ENCODE results near the gene WFDC10B. TPM values are rescaled to one million over a fixed set of nuclear protein-coding genes. Genes with fewer than 3 reads are reported as not detected.

Gene WFDC10B
- total RNA-seq, 2 donors from 2014 or later: not detected

DNA sequence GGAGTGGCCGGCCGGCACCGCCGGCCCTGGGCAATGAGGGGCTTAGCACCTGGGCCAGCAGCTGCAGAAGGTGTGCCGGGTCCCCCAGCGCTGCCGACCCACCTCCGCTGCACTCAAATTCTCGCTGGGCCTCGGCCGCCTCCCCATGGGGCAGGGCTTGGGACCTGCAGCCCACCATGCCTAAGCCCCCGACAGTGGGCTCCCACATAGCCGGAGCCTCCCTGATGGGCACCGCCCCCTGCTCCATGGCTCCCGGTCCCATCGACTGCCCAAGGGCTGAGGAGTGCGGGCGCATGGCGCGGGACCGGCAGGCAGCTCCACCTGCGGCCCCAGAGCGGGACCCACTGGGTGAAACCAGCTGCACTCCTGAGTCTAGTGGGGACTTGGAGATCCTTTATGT lies 31.2 kb upstream of the WFDC10B start:
- DNase-seq: no peak
- H3K4me1 ChIP-seq: no peaks in the 10 kb centered on the region

DNA sequence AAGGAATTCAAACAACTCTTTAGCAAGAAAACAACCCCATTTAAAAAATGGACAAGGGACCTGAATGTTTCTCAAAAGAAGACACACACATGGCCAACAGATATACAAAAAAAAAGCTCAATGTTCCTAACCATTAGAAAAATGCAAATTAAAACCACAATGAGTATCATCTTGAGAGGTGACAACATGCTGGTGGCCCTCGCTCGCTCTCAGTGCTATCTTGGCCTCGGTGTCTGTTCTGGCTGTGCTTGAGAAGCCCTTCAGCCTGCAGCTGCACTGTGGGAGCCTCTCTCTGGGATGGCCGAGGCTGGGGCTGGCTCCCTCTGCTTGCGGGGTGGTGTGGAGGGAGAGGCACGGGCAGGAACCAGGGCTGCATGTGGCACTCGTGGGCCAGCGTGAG lies 30.7 kb upstream of the WFDC10B start:
- Histone ChIP-seq H3K27ac (no peak overlapping the region), H3K27me3 (no peaks in the 10 kb centered on the region), H3K4me1 (no peaks in the 10 kb centered on the region), H3K4me3 (no peak overlapping the region), H3K36me3 (replicated peaks in 1 of 2; ENCODE audit: insufficient read depth in 1 of 2, low read depth in 2 of 2) (no peaks in the 10 kb centered on the region), H3K9me3 (peaks cover 0 to 9% (median 0%) of the 10 kb centered on the region in 3 donors)
- no peak for ATAC-seq
- DNase-seq: no peak
- TF ChIP-seq POLR2A (IDR thresholded peaks at IDR 0.05): no peak
- TF ChIP-seq, protein P1, sequence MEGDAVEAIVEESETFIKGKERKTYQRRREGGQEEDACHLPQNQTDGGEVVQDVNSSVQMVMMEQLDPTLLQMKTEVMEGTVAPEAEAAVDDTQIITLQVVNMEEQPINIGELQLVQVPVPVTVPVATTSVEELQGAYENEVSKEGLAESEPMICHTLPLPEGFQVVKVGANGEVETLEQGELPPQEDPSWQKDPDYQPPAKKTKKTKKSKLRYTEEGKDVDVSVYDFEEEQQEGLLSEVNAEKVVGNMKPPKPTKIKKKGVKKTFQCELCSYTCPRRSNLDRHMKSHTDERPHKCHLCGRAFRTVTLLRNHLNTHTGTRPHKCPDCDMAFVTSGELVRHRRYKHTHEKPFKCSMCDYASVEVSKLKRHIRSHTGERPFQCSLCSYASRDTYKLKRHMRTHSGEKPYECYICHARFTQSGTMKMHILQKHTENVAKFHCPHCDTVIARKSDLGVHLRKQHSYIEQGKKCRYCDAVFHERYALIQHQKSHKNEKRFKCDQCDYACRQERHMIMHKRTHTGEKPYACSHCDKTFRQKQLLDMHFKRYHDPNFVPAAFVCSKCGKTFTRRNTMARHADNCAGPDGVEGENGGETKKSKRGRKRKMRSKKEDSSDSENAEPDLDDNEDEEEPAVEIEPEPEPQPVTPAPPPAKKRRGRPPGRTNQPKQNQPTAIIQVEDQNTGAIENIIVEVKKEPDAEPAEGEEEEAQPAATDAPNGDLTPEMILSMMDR (IDR thresholded peaks at IDR 0.05): no peak
- WGBS, 2 donors: 51 to 69% methylated on average over 3 to 8 of the region's 8 CpGs
- intact Hi-C loops (cut with DNase I): no loop called here

More for the DNA sequence above, 31.2 kb upstream of the WFDC10B start:
- H3K36me3 ChIP-seq (replicated peaks in 1 of 2; ENCODE audit: insufficient read depth in 1 of 2, low read depth in 2 of 2): no peaks in the 10 kb centered on the region
- H3K4me3 ChIP-seq: no peak overlapping the region
- no peak for ATAC-seq
- H3K27me3 ChIP-seq: no peaks in the 10 kb centered on the region
- 84% methylated on average over 23 of the region's 23 CpGs; no CpG with 5 or more reads in 1 of the 2 donors for WGBS, 2 donors
- TF ChIP-seq, protein P1 (IDR thresholded peaks at IDR 0.05): no peak
- TF ChIP-seq POLR2A (IDR thresholded peaks at IDR 0.05): no peak
- no peak overlapping the region for H3K27ac ChIP-seq
- H3K9me3 ChIP-seq: peaks cover 0 to 9% (median 0%) of the 10 kb centered on the region in 3 donors
- intact Hi-C loops (cut with DNase I): no loop called here

DNA sequence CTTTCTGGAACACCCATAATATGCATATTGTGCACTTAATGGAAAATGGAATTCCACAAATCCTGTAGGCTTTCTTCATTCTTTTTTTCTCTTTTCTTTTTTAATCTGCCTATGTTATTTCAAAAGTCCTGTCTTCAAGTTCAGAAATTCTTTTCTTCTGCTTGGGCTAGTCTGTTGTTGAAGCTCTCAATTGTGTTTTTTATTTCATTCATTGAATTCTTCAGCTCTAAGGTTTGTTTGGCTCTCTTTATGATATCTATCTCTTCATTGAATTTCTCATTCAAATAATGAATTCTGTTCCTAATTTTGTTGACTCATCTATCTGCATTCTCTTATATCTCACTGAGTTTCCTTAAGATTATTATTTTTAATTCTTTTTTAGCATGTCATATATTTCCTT lies 27.4 kb upstream of the WFDC10B start:
- H3K27ac ChIP-seq: no peak overlapping the region
- H3K9me3 ChIP-seq: peaks cover 0 to 9% (median 0%) of the 10 kb centered on the region in 3 donors
- TF ChIP-seq, protein P1 (IDR thresholded peaks at IDR 0.05): no peak
- no peak for TF ChIP-seq POLR2A (IDR thresholded peaks at IDR 0.05)
- H3K4me3 ChIP-seq: no peak overlapping the region
- H3K27me3 ChIP-seq: no peaks in the 10 kb centered on the region
- no peak for ATAC-seq
- H3K4me1 ChIP-seq: no peaks in the 10 kb centered on the region
- intact Hi-C loops (cut with DNase I): no loop called here
- DNase-seq: no peak
- H3K36me3 ChIP-seq (replicated peaks in 1 of 2; ENCODE audit: insufficient read depth in 1 of 2, low read depth in 2 of 2): no peaks in the 10 kb centered on the region

DNA sequence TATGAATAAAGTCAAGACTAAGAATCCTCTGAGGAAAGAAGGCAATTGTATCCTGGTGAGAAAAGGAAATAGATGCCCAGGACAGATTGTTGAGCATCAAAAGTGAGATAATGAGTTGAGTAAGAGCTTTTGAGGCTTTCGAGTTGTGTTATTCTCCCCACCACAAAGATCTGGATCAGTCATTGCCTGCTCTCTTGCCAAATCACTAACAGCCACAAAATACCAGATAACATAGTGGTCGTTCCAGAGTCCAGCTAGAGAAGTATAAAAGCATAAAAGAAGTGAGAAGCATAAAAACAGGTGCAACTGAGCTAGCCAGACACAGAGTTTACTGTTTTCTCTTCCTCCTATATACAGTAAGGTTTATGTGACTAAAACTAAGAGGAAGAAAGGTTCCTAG lies 22.2 kb upstream of the WFDC10B start:
- Histone ChIP-seq H3K27ac (no peak overlapping the region), H3K27me3 (no peaks in the 10 kb centered on the region), H3K4me1 (no peaks in the 10 kb centered on the region), H3K4me3 (no peak overlapping the region), H3K9me3 (peaks cover 0 to 7% (median 0%) of the 10 kb centered on the region in 3 donors), H3K36me3 (replicated peaks in 1 of 2; ENCODE audit: insufficient read depth in 1 of 2, low read depth in 2 of 2) (no peaks in the 10 kb centered on the region)
- WGBS, 2 donors: 21 to 26% methylated on average over 2 of the region's 2 CpGs
- no peak for ATAC-seq
- intact Hi-C loops (cut with DNase I): no loop called here
- TF ChIP-seq POLR2A (IDR thresholded peaks at IDR 0.05): no peak
- TF ChIP-seq, protein P1 (IDR thresholded peaks at IDR 0.05): no peak
- no peak for DNase-seq

DNA sequence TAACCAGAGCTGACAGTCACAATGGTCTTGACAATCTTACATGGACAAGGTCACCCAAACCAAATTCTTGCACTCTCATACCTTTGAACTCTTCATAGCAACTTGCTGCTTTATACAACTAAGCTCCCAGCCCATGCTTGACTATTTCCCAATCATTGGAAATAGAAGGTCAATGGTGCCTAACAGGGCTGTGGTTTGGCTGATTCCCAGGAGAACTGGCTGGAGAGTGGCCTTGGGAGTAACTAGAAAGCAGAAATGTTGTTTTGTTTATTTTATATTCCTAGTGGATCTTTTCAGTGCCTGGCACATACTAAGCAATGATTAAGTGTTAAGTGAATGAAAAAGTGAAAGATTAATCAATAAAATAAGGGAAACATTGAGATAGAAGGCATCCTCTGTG lies 20.3 kb upstream of the WFDC10B start:
- Histone ChIP-seq H3K4me1 (no peaks in the 10 kb centered on the region), H3K9me3 (no peaks in the 10 kb centered on the region), H3K27me3 (no peaks in the 10 kb centered on the region), H3K27ac (no peak overlapping the region), H3K4me3 (no peak overlapping the region), H3K36me3 (replicated peaks in 1 of 2; ENCODE audit: insufficient read depth in 1 of 2, low read depth in 2 of 2) (no peaks in the 10 kb centered on the region)
- intact Hi-C loops (cut with DNase I): no loop called here
- no peak for ATAC-seq
- TF ChIP-seq, protein P1 (IDR thresholded peaks at IDR 0.05): no peak
- no peak for TF ChIP-seq POLR2A (IDR thresholded peaks at IDR 0.05)
- peak in 1 of 4 donors; percentile 3 for DNase-seq
